Measurements from ENCODE around the gene ZNF474. TPM values are rescaled to one million over a fixed set of nuclear protein-coding genes. Genes with fewer than 3 reads are reported as not detected.
"Not testable (repeated sequence)": the region's sequence is repeated elsewhere in the genome, so short reads cannot be mapped to it uniquely, and the experiment has no call there.

The ZNF474 gene
- total RNA-seq (under 1 TPM; 0.42 to 0.47 TPM), polyA plus RNA-seq (not detected), total RNA-seq (0 to 0.64 (median 0.15) reads per million in 6 experiments)

GRCh38 chr5:122129306-122129705 lies at the start of gene ZNF474:
Gene ZNF474 (plus strand): TSS chr5:122129546. CDS start chr5:122151991, 22,445 bp downstream.
- no peak within 1 kb of the TSS for H3K4me3 Mint-ChIP-seq
- H3K27me3 Mint-ChIP-seq = peaks cover 0 to 3% (median 0%) of the 10 kb centered on the region in 5 donors
- DNase-seq (no peak), ATAC-seq (no peak)
- no peaks in the 10 kb centered on the region for H3K36me3 Mint-ChIP-seq
- POLR2A ChIA-PET = no interaction called here
- no peaks in the 10 kb centered on the region for H3K9me3 Mint-ChIP-seq
- peaks cover 0 to 2% (median 0%) of the 10 kb centered on the region in 4 donors for H3K4me1 Mint-ChIP-seq
- H3K27ac Mint-ChIP-seq = no peak within 1 kb of the TSS

DNA sequence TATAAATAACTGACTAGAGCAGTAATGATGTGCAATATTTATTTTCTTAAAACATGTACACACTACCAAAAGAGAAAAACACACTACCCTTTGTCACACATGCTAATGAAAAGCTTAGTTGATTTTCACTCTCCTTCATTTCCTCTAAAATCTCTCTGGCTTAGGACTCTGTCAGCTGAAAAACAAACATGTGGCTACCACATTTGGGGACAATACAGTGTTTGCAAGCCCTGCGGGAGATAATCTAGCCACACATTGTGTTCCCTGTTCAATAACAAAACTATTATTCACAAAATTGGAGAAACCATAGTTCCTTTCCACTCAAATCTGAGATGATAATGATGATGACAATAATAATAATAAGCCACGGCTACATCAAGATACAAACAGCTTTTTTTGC lies 47.8 kb upstream of the ZNF474 start:
- ATAC-seq = no peak
- peaks cover 0 to 2% (median 0%) of the 10 kb centered on the region in 9 donors for H3K9me3 Mint-ChIP-seq
- no peak overlapping the region for H3K4me3 Mint-ChIP-seq
- peaks cover 0 to 12% (median 0%) of the 10 kb centered on the region in 3 donors for H3K36me3 Mint-ChIP-seq
- no peak for DNase-seq
- POLR2A ChIA-PET = no interaction called here
- H3K4me1 Mint-ChIP-seq = peaks cover 12 to 19% (median 14%) of the 10 kb centered on the region in 4 donors
- peaks cover 26 to 38% (median 32%) of the 10 kb centered on the region in 5 donors for H3K27me3 Mint-ChIP-seq
- H3K27ac Mint-ChIP-seq = no peak overlapping the region

DNA sequence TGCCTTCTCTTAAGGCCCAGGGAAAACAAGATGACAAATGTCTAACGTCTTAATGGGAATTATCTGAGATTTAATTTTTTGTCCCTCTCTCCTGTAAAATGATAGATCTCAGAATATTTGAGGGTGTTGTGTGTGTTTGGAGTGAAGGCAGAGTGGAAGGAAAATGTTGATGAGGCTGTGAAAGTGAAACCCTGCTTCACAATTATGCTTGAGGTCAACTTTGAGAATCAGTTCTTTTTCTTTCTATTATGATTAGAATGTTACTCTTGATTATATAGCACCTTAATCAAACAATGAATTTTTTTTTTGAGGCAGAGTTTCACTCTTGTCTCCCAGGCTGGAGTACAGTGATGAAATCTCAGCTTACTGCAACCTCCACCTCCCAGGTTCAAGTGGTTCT lies 45.8 kb upstream of the ZNF474 start:
- peaks cover 0 to 5% (median 0%) of the 10 kb centered on the region in 3 donors for H3K36me3 Mint-ChIP-seq

DNA sequence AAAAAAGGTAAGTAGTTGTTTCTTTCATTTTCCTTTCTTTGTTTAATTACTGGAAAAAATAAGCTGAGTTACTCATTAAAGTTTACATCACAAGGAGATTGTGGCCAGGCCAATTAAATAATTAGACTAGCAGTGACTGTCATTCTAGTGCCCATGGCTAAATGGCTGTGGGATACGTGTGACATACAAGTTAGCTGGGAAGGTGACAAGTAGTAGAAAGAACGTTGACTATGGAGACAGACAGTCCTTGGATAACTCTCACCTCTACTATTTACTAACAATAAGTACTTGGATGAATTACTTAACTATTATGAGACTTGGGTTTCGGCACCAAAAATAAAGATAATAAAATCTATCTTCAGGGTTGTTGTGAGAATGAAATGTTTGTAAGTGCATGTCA lies 44.3 kb upstream of the ZNF474 start:
- DNase-seq (no peak), ATAC-seq (no peak)
- Mint-ChIP-seq H3K4me3 (no peak overlapping the region), H3K9me3 (no peaks in the 10 kb centered on the region), H3K27me3 (peaks cover 0 to 10% (median 8%) of the 10 kb centered on the region in 5 donors), H3K27ac (no peak overlapping the region), H3K36me3 (no peaks in the 10 kb centered on the region), H3K4me1 (peaks cover 0 to 2% (median 0%) of the 10 kb centered on the region in 4 donors)
- POLR2A ChIA-PET = no interaction called here

More for the DNA sequence above, 45.8 kb upstream of the ZNF474 start:
- H3K4me1 Mint-ChIP-seq = peaks cover 0 to 3% (median 1%) of the 10 kb centered on the region in 4 donors
- DNase-seq (no peak), ATAC-seq (no peak)
- peaks cover 0 to 2% (median 0%) of the 10 kb centered on the region in 9 donors for H3K9me3 Mint-ChIP-seq
- POLR2A ChIA-PET = no interaction called here
- no peak overlapping the region for H3K27ac Mint-ChIP-seq
- H3K27me3 Mint-ChIP-seq = peaks cover 14 to 22% (median 18%) of the 10 kb centered on the region in 5 donors
- no peak overlapping the region for H3K4me3 Mint-ChIP-seq

- POLR2A ChIA-PET = no interaction called here
- H3K36me3 Mint-ChIP-seq = no peaks in the 10 kb centered on the region
- ATAC-seq (no peak), DNase-seq (no peak)
- H3K27ac Mint-ChIP-seq = no peak overlapping the region
- H3K4me3 Mint-ChIP-seq = no peak overlapping the region
- peaks cover 0 to 2% (median 0%) of the 10 kb centered on the region in 5 donors for H3K27me3 Mint-ChIP-seq
- H3K4me1 Mint-ChIP-seq = no peaks in the 10 kb centered on the region
- H3K9me3 Mint-ChIP-seq = no peaks in the 10 kb centered on the region
Observed at GRCh38 chr5:122089096-122090013, 40.0 kb upstream of the ZNF474 start.

DNA sequence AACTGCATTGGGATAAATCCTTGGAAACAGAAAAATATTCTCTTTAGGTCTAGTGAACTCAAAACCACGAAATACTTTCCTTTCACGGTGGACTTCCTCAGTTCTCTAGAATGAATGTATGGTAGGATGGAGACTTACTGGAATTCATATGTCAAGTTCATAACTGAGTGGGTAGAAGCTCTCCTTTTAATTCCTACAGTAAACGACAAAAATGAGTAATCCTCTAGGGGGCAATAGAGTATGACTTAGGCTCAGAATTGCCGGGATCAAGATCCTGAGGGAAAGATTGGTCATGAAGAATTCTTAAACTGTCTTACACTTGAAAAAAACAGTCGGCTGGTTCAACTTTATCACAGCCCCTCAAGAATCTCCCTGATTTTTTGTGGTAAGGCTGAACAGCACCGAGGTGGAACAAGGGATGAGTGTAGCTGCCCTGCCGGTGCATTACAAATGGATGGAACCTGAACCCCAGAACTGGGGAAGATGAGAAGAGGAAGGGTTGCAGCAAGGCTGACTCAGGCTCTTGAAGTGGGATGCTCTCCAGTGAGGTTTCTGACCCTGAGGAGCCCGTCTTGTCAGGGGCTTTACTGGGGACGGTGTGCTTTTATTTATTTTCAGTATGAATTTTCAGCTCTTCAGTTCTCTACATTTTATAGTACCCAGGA lies 37.3 kb upstream of the ZNF474 start:
- H3K4me1 Mint-ChIP-seq = no peaks in the 10 kb centered on the region
- no peak overlapping the region for H3K27ac Mint-ChIP-seq
- DNase-seq (no peak), ATAC-seq (no peak)
- peaks cover 0 to 2% (median 0%) of the 10 kb centered on the region in 5 donors for H3K27me3 Mint-ChIP-seq
- no peaks in the 10 kb centered on the region for H3K9me3 Mint-ChIP-seq
- no peak overlapping the region for H3K4me3 Mint-ChIP-seq
- no peaks in the 10 kb centered on the region for H3K36me3 Mint-ChIP-seq
- POLR2A ChIA-PET = interaction anchor here (0.6 kb wide), 1 partner anchor 9 kb away, joined by 4 read pairs; no protein-coding TSS in a partner anchor

GRCh38 chr5:122093415-122094180 lies 35.7 kb upstream of the ZNF474 start:
- peaks cover 0 to 1% (median 0%) of the 10 kb centered on the region in 5 donors for H3K27me3 Mint-ChIP-seq
- DNase-seq (no peak), ATAC-seq (no peak)
- H3K27ac Mint-ChIP-seq = no peak overlapping the region
- no peaks in the 10 kb centered on the region for H3K36me3 Mint-ChIP-seq
- POLR2A ChIA-PET = no interaction called here
- H3K9me3 Mint-ChIP-seq = no peaks in the 10 kb centered on the region
- no peak overlapping the region for H3K4me3 Mint-ChIP-seq
- H3K4me1 Mint-ChIP-seq = no peaks in the 10 kb centered on the region

DNA sequence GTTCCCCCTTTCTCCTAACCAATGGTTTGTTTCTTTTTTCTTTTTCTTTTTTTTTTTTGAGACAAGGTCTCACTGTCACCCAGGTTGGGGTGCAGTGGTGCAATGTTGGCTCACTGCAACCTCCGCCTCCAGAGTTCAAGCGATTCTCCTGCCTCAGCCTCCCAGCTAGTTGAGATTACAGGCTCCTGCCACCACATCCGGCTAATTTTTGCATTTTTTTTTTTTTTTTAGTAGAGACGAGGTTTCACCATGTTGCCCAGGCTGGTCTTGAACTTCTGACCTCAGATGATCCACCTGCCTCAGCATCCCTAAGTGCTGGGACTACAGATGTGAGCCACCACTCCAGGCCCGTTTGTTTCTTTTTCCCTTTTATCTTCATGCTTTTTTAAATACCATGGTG lies 35.1 kb upstream of the ZNF474 start:
- ATAC-seq, DNase-seq, H3K27me3 Mint-ChIP-seq, H3K36me3 Mint-ChIP-seq, H3K9me3 Mint-ChIP-seq, POLR2A ChIA-PET, H3K4me3 Mint-ChIP-seq, H3K27ac Mint-ChIP-seq, H3K4me1 Mint-ChIP-seq: not testable (repeated sequence)

DNA sequence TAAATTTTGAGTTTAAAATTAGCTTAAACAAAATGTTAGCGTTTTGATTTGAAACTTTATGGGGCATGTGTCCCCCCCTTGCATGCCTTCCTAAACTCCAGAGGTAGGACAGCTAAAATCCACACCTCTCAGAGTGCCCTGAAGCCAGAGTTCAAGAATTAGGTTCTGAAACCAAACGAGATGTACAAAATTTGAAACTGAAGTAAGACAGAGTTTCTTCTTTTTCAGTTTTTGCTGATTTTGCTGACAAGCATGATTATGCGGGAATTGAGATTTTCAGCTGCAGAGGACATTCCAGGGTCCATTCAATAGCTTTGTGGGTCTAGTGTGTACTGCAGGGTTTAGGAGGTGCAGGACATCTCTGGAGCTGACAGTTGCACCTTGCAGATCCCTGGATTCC lies 34.2 kb upstream of the ZNF474 start:
- H3K9me3 Mint-ChIP-seq = no peaks in the 10 kb centered on the region
- POLR2A ChIA-PET = no interaction called here
- no peak overlapping the region for H3K27ac Mint-ChIP-seq

GRCh38 chr5:122097391-122097790 lies 32.0 kb upstream of the ZNF474 start:
- no peaks in the 10 kb centered on the region for H3K36me3 Mint-ChIP-seq
- POLR2A ChIA-PET = no interaction called here

More for the DNA sequence above, 34.2 kb upstream of the ZNF474 start:
- Mint-ChIP-seq H3K36me3 (no peaks in the 10 kb centered on the region), H3K27me3 (peaks cover 0 to 6% (median 0%) of the 10 kb centered on the region in 5 donors), H3K4me3 (no peak overlapping the region), H3K4me1 (no peaks in the 10 kb centered on the region)
- DNase-seq (no peak), ATAC-seq (no peak)

DNA sequence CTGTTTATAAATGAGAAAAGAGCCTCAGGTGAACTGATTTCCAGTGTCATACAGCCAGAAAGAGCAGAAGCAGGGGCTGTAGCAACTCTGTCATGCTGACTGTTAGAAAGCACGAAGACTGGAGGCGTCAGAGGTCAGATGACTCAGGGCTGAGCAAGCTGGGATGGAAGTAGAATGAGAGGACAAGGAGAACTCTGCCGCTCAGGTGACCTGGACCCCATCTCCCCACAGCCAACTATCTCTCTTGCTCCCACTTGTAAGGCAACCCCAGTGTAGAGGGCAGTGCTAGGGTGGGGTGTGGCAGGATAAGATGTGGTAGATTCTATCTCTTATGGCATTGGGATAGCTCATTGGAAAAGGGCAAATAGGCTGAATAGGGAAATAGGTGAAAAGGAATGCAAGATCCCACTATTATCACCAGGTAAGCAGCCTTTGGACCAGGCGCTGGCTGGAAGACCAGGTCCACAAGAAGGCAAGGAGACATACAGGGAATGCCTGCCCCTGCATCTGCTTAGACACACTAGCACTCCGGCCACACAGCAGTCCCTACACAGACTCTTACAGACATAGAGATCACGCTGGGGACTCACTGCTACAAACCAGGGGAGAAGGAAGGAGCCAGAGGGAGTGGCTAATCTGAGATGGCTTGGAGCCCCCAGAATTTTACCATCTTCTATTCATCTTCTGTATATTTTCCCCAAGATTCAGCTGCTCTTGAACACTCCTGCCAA lies 30.1 kb upstream of the ZNF474 start:
- Mint-ChIP-seq H3K27me3 (peaks cover 0 to 6% (median 0%) of the 10 kb centered on the region in 5 donors), H3K36me3 (no peaks in the 10 kb centered on the region), H3K4me1 (no peaks in the 10 kb centered on the region), H3K27ac (no peak overlapping the region), H3K4me3 (no peak overlapping the region), H3K9me3 (no peaks in the 10 kb centered on the region)
- no peak for DNase-seq
- ATAC-seq = no peak
- POLR2A ChIA-PET = no interaction called here

More at GRCh38 chr5:122097391-122097790, 32.0 kb upstream of the ZNF474 start:
- Mint-ChIP-seq H3K4me1 (no peaks in the 10 kb centered on the region), H3K27me3 (peaks cover 0 to 6% (median 0%) of the 10 kb centered on the region in 5 donors), H3K4me3 (no peak overlapping the region), H3K27ac (no peak overlapping the region), H3K9me3 (no peaks in the 10 kb centered on the region)
- DNase-seq = no peak
- no peak for ATAC-seq
